Stimulated activated naive CD8-positive, alpha-beta T cell treated with anti-CD3 and anti-CD28 coated beads, Interleukin-15, Interleukin-2, amounts not matched to agents 100 ng/mL and 50 ng/mL, for 24 hours (primary cell): ENCODE results near the gene LRMDA.

Experiments
- H3K27ac Mint-ChIP-seq: one replicate; pipeline ENCODE4 v1.8.0; 2021; ENCODE audit warnings: mild to moderate bottlenecking, mixed read lengths
- H3K27me3 Mint-ChIP-seq: one replicate; pipeline ENCODE4 v1.8.0; 2021; ENCODE audit warnings: mixed read lengths
- H3K36me3 Mint-ChIP-seq: one replicate; pipeline ENCODE4 v1.8.0; 2021; ENCODE audit warnings: low read depth, mixed read lengths
- H3K4me1 Mint-ChIP-seq: one replicate; pipeline ENCODE4 v1.8.0; 2021; ENCODE audit warnings: low read depth, mixed read lengths
- H3K4me3 Mint-ChIP-seq: one replicate; pipeline ENCODE4 v1.8.0; 2021; ENCODE audit warnings: mild to moderate bottlenecking, mixed read lengths
- H3K9me3 Mint-ChIP-seq: one replicate; pipeline ENCODE4 v1.8.0; 2021; ENCODE audit warnings: mixed read lengths

LRMDA gene

GRCh38 chr10:76311752-76312636 lies 880.6 kb downstream of the LRMDA start:
- Mint-ChIP-seq H3K27ac (no peak overlapping the region), H3K4me1 (no peaks in the 10 kb centered on the region), H3K36me3 (no peaks in the 10 kb centered on the region), H3K9me3 (no peaks in the 10 kb centered on the region), H3K4me3 (no peak overlapping the region), H3K27me3 (no peaks in the 10 kb centered on the region)

DNA sequence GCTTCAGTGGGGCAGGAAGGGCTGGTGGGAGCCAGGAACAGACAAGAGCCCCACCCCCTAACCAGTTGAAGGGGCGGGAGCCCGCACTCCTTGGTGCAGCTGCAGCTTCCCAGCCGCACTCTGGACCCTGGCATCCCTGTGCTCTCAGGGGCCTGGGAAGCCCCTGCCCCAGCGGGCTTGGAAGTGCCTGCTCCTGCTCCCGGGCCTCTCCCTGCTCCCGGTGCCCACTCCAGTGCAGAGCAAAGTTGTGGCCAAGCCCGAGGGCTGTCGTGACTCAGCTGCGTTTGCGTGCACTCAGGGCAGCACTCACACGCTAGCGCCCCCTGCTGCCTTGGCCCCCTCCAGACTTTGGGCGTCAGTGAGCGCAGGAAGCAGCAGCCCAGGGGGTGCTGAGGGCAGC lies 883.8 kb downstream of the LRMDA start:
- Mint-ChIP-seq H3K36me3 (no peaks in the 10 kb centered on the region), H3K4me3 (no peak overlapping the region), H3K27me3 (no peaks in the 10 kb centered on the region), H3K27ac (no peak overlapping the region), H3K9me3 (peaks cover 8% of the 10 kb centered on the region), H3K4me1 (no peaks in the 10 kb centered on the region)

- Mint-ChIP-seq H3K4me1 (no peaks in the 10 kb centered on the region), H3K36me3 (no peaks in the 10 kb centered on the region), H3K27me3 (no peaks in the 10 kb centered on the region), H3K9me3 (peaks cover 8% of the 10 kb centered on the region), H3K4me3 (no peak overlapping the region), H3K27ac (no peak overlapping the region)
Observed at GRCh38 chr10:76316234-76316633, 884.8 kb downstream of the LRMDA start.

DNA sequence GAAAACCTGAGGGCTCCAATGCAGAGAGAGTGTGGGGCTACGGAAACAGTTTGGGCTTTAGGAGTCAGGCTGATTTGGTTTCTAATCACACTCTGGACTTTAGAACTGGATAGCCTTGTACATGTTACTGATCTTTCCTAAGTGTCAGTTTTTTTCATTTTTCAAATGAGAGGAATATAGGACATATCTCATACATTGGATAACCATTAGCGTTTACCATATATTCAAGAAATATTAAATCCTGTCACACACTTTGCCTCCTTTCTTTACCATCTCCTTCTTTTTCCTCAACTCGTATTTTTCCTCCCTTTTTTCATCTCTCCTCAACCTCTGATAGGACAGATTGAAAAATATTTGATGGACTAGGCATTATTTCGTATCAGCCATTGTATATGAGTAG lies 885.7 kb downstream of the LRMDA start:
- no peak overlapping the region for H3K27ac Mint-ChIP-seq
- H3K36me3 Mint-ChIP-seq, result no peaks in the 10 kb centered on the region
- H3K9me3 Mint-ChIP-seq, result peaks cover 8% of the 10 kb centered on the region
- H3K4me1 Mint-ChIP-seq, result no peaks in the 10 kb centered on the region
- no peaks in the 10 kb centered on the region for H3K27me3 Mint-ChIP-seq
- no peak overlapping the region for H3K4me3 Mint-ChIP-seq

DNA sequence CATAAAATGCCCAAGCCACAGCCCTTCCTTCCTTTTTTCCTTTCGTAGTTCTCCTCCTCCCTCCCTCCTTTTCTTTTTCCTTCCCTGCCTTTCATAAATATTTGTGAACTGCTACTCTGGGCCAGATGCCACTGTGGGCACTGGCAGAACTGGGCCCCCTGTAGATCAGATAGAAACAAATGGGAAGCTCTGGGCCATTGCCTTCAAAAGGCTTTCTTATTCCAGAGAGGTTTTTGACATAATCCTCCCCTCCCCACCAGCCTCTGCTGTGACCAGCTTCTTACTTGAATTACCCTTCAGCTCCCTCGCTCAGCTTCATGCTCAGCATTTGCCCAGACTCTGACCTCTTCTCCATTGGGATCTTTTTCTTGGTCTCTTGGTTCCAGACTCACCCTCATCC lies 886.8 kb downstream of the LRMDA start:
- no peak overlapping the region for H3K27ac Mint-ChIP-seq
- no peak overlapping the region for H3K4me3 Mint-ChIP-seq
- no peaks in the 10 kb centered on the region for H3K27me3 Mint-ChIP-seq
- H3K9me3 Mint-ChIP-seq, result peaks cover 8% of the 10 kb centered on the region
- H3K4me1 Mint-ChIP-seq, result no peaks in the 10 kb centered on the region
- no peaks in the 10 kb centered on the region for H3K36me3 Mint-ChIP-seq

DNA sequence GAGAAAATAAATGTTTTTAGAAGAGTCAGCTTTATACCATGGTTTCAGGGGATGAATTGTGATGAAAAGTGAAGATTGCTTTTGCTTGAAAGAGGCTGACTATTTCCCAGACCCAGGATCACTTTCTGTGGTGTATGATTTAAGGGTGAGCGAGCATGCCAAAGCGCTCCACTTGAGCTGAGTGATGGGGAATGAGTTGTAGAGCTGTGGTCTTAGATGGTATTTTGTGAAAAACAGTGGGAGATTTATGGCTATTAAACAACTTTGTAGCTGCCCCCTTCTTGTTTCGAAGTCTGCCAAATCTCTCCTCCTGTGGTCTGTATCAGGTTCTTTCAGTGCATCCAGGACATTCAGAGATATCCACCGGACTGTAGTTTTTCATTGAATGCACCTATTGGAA lies 888.2 kb downstream of the LRMDA start:
- Mint-ChIP-seq H3K27me3 (no peaks in the 10 kb centered on the region), H3K4me3 (no peak overlapping the region), H3K27ac (no peak overlapping the region), H3K4me1 (no peaks in the 10 kb centered on the region), H3K9me3 (peaks cover 8% of the 10 kb centered on the region), H3K36me3 (no peaks in the 10 kb centered on the region)

DNA sequence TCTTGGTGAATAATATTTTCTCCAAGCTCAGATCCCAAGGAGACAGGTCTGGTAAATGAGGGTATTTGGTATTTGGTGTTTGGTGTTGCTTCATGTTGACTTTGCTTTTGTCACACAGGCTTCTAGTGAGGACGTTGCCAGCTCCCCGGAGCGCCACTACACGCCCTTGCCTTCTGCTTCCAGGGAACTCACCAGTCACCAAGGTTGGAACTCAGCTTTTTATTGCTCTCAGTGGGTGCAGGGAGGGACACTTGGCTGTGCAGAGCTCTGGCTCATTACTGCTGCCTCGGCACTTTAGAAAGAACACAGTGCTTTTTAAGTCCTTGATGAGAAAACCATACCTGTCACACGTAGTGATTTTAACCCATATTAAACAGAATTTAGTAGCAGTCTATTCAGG lies 892.9 kb downstream of the LRMDA start:
- Mint-ChIP-seq H3K27me3 (no peaks in the 10 kb centered on the region), H3K27ac (no peak overlapping the region), H3K4me1 (no peaks in the 10 kb centered on the region), H3K9me3 (no peaks in the 10 kb centered on the region), H3K4me3 (no peak overlapping the region), H3K36me3 (no peaks in the 10 kb centered on the region)

- H3K4me1 Mint-ChIP-seq, result no peaks in the 10 kb centered on the region
- no peaks in the 10 kb centered on the region for H3K27me3 Mint-ChIP-seq
- no peak overlapping the region for H3K4me3 Mint-ChIP-seq
- H3K9me3 Mint-ChIP-seq, result no peaks in the 10 kb centered on the region
- H3K27ac Mint-ChIP-seq, result no peak overlapping the region
- no peaks in the 10 kb centered on the region for H3K36me3 Mint-ChIP-seq
Observed at GRCh38 chr10:76327441-76327840, 896.0 kb downstream of the LRMDA start.

DNA sequence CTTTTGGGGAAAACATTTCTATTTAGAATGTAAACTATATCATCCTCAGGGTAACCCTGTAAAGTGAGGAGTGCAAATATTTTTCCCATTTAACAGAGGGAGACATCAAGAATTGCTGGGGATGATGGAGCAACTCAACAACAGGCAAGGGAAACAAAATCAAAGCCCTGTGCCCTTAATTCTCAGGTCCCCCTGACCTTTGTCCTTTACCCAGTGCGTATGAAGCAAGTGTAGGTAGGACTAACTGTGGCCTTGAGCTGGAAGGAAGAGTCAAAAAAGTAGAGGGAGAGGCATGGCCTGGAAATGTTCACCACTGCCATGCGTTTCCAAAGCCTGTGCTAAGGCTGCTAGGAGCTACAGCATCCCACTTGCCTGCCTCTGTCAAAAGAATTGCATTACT lies 896.9 kb downstream of the LRMDA start:
- no peaks in the 10 kb centered on the region for H3K27me3 Mint-ChIP-seq
- no peak overlapping the region for H3K27ac Mint-ChIP-seq
- H3K4me1 Mint-ChIP-seq, result no peaks in the 10 kb centered on the region
- H3K9me3 Mint-ChIP-seq, result no peaks in the 10 kb centered on the region
- H3K36me3 Mint-ChIP-seq, result no peaks in the 10 kb centered on the region
- no peak overlapping the region for H3K4me3 Mint-ChIP-seq

GRCh38 chr10:76329891-76330575 lies 898.6 kb downstream of the LRMDA start:
- H3K4me1 Mint-ChIP-seq, result no peaks in the 10 kb centered on the region
- no peak overlapping the region for H3K27ac Mint-ChIP-seq
- no peak overlapping the region for H3K4me3 Mint-ChIP-seq

GRCh38 chr10:76331742-76332141 lies 900.3 kb downstream of the LRMDA start:
- no peaks in the 10 kb centered on the region for H3K36me3 Mint-ChIP-seq
- no peaks in the 10 kb centered on the region for H3K27me3 Mint-ChIP-seq
- H3K9me3 Mint-ChIP-seq, result no peaks in the 10 kb centered on the region
- H3K4me3 Mint-ChIP-seq, result no peak overlapping the region
- no peak overlapping the region for H3K27ac Mint-ChIP-seq
- no peaks in the 10 kb centered on the region for H3K4me1 Mint-ChIP-seq

More at GRCh38 chr10:76329891-76330575, 898.6 kb downstream of the LRMDA start:
- Mint-ChIP-seq H3K36me3 (no peaks in the 10 kb centered on the region), H3K27me3 (no peaks in the 10 kb centered on the region), H3K9me3 (no peaks in the 10 kb centered on the region)

DNA sequence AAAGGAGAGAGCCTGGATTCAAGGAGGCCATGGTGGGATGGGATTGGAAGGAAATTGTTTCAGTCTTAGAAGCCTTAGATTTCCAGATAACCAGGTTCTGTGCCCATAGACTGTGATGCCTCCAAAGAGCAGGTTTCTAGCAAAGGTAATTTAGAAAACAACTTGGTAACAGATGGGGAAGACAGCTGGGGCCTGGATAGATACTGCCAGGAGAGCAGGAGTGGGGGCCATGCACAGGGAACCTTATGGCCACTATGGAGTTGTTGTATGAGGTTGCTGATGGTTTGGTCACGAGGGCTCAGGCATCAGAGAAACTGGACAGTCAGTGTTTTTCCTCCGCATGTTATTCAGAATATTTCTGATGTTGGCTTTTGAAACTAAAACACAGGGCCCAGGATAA lies 901.9 kb downstream of the LRMDA start:
- no peaks in the 10 kb centered on the region for H3K36me3 Mint-ChIP-seq
- no peaks in the 10 kb centered on the region for H3K27me3 Mint-ChIP-seq
- no peaks in the 10 kb centered on the region for H3K9me3 Mint-ChIP-seq
- H3K4me1 Mint-ChIP-seq, result no peaks in the 10 kb centered on the region
- H3K4me3 Mint-ChIP-seq, result no peak overlapping the region
- no peak overlapping the region for H3K27ac Mint-ChIP-seq

- Mint-ChIP-seq H3K27me3 (no peaks in the 10 kb centered on the region), H3K4me3 (no peak overlapping the region), H3K4me1 (no peaks in the 10 kb centered on the region), H3K36me3 (no peaks in the 10 kb centered on the region), H3K27ac (no peak overlapping the region), H3K9me3 (no peaks in the 10 kb centered on the region)
Observed at GRCh38 chr10:76333796-76334195, 902.4 kb downstream of the LRMDA start.

DNA sequence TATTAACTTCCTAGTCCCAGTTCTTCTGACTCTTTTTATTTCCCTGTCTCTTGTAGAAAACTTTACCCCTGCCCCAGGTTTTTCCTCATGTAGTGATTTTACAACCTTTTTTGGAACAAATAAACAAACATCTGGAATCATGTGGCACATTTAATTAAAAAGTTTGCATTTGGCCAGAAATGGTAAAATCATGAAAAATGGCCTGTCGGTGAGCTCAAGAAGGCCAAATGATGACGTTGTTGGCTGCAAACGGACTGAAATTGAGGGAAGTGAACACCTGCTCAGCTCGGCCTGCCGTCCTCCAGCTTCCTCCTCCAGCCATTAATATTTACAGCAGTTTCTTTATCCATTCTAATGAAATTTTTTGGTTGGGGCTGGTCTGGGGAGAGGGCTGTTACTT lies 902.8 kb downstream of the LRMDA start:
- Mint-ChIP-seq H3K36me3 (no peaks in the 10 kb centered on the region), H3K27me3 (no peaks in the 10 kb centered on the region), H3K4me3 (no peak overlapping the region), H3K9me3 (no peaks in the 10 kb centered on the region), H3K27ac (no peak overlapping the region), H3K4me1 (no peaks in the 10 kb centered on the region)

DNA sequence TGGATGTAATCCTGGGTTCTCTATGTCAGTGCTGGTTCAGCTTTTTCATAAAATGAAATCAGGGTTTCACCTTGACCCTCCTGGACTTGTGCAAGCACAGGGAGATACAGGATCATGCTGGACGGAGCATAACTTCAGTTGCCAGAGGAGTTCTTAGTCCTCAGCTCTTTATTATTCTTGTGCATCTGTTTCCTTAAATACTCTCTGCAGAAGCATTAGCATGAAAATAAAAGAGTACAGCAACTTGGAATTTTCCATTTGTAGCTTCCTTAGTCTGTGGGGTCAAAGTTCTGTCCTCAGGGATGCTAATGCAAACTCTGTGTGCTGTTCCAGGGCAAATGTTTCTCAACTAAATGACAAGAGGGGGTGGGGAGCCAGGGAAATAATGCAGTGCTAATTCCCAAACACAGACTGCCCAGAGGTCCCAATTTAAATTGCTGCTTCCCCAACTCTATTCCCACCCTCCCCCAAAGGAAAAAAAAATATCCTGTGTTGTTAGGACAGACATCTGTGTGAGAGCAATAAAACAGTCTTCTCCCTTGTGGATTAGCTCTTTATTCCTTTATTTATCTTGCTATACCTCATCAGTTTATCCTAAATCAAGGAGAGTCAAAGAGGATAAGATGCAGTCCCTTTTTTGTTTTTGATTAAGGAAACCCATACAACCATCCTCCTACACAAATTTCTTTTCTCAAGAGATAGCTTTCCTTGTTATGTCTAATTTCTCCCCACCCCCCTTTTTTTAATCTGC lies 905.0 kb downstream of the LRMDA start:
- Mint-ChIP-seq H3K9me3 (no peaks in the 10 kb centered on the region), H3K4me1 (no peaks in the 10 kb centered on the region), H3K36me3 (no peaks in the 10 kb centered on the region), H3K27ac (no peak overlapping the region), H3K27me3 (no peaks in the 10 kb centered on the region), H3K4me3 (no peak overlapping the region)
